HCT116 (cell line): ENCODE results near the gene DHX34.

Experiments
- CTCF ChIP-seq, 3 experiments: fragments of 200-600 bp in 1 of 3; sonication (generic) in 1 of 3; IDR thresholded peaks in 2 of 3; conservative IDR thresholded peaks in 1 of 3; 2 replicates each; pipeline ENCODE4 v1.5.1; 2012 to 2017; ENCODE audit warnings: low read depth in 2 of 3, low read length in 2 of 3, antibody characterized with exemption in 1 of 3, borderline replicate concordance in 1 of 3, control low read depth in 1 of 3, mild to moderate bottlenecking in 1 of 3, mixed read lengths in 1 of 3, mixed run types in 1 of 3, moderate library complexity in 1 of 3; ENCODE audit not compliant: insufficient read depth in 1 of 3
- EZH2phosphoT487 ChIP-seq: fragments of 200-600 bp; IDR thresholded peaks from 2 replicates; pipeline ENCODE4 v1.6.1; 2018; ENCODE audit warnings: antibody characterized with exemption, borderline replicate concordance
- FOSL1 ChIP-seq: IDR thresholded peaks from 2 replicates; pipeline ENCODE4 v1.6.1; 2012; ENCODE audit warnings: low read depth
- JUND ChIP-seq: IDR thresholded peaks from 2 replicates; pipeline ENCODE4 v1.6.1; 2012
- POLR2A ChIP-seq: IDR thresholded peaks from 2 replicates; pipeline ENCODE4 v1.7.0; 2011; ENCODE audit warnings: borderline replicate concordance; ENCODE audit not compliant: insufficient read depth, insufficient read length; ENCODE audit errors: extremely low read depth
- YY1 ChIP-seq: IDR thresholded peaks from 2 replicates; pipeline ENCODE4 v1.6.1; 2011; ENCODE audit warnings: low read length, low read depth, moderate library complexity, mild to moderate bottlenecking; ENCODE audit not compliant: insufficient replicate concordance; ENCODE audit errors: extremely low read depth
- ZFX ChIP-seq: fragments of 450-650 bp; IDR thresholded peaks from 2 replicates; pipeline ENCODE4 v1.6.1; 2017

DNA sequence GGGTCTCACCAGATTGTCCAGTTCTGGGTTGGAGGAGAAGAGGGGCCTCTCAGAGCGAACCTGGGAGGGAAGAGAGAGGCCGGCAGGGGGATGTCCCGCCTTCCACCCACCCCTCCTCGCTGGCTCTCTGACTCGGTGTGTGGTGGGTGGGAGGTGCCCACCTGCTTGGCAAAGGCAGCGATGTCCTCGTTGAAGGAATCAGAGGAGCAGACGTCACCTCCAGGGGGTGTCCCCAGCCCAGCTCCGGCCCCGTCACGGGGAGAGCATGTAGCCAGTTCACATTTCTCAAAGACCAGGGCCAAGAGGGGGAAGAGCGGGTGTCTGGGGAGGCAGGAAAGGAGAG, 67.5 kb downstream of the DHX34 start:
- TF ChIP-seq CTCF (IDR thresholded peaks at IDR 0.05 in 2 of 3, conservative IDR thresholded peaks at IDR 0.05 in 1 of 3; ENCODE audit: borderline replicate concordance in 1 of 3, insufficient read depth in 1 of 3, low read depth in 2 of 3, low read length in 2 of 3) (no peak), JUND (no peak), ZFX (no peak), POLR2A (no peak), FOSL1 (no peak), YY1 (no peak), EZH2phosphoT487 (no peak)
